KG1 (cell line): ENCODE data around the gene C20orf204.

Source experiments
- DNase-seq: peaks from one replicate; lab custom pipeline; 2025; lab: John Stamatoyannopoulos, UW

The C20orf204 gene

DNA sequence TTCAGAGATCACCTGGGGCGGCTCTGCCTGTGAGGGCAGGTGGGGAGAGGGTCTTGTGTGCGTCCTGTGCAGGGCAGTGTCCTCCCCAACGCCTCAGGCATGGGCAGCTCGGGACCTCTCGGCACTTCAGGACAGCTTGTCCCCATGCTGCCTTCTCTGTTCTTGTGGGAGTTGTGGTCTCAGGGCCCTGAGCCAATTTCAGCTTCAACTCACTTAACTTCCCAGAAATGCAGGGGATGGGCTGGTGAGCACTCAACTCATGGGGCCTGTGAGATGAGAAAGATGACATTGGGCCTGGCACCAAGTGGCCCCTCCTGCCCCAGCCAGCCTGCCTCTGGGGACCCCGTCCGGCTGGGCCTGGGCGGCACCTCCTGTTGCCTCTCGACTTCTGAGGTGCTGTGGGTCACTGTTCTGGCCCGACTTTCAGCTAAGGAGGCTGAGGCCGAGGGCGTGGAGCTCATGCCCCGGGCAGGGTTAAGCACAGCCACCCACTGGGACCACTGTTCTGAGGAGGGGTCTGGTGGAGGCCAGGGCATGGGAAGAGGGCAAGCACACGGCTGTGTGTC lies 36.6 kb downstream of the C20orf204 start:
- DNase-seq = no peak

GRCh38 chr20:64073476-64074183 lies 37.6 kb downstream of the C20orf204 start:
- DNase-seq = no peak

DNA sequence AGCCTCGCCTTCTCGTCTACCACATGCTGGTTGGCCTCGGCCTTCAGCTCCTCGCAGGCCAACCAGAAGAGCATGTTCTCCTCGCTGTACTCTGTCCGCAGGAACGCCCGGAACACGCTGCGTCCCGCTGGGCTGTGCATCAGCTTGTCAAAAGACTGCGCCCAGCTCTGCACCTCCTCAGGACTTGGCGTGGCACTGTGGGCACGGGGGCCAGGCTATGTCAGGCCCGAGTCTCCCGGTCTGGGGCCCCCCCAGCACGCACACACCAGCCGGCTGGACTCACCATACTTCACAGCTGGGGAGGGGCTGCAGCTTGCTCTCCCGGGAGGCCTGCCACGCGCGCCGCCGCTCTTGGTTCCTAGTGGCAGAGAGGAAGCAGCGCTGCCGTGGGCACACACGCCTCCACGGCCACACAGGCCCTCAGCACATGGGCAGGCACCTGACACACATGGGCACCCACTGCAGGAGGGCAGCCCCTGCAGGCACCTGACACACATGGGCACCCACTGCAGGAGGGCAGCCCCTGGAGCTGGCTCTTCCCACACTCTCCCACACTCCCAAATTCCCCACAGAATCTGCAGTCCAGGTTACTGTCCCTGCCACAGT lies 38.3 kb downstream of the C20orf204 start:
- no peak for DNase-seq

GRCh38 chr20:64074963-64075362 lies 39.0 kb downstream of the C20orf204 start:
- DNase-seq = no peak

- DNase-seq = no peak
Observed at GRCh38 chr20:64075556-64075955, 39.6 kb downstream of the C20orf204 start.

- no peak for DNase-seq
Observed at GRCh38 chr20:64076061-64076997, 40.3 kb downstream of the C20orf204 start.

DNA sequence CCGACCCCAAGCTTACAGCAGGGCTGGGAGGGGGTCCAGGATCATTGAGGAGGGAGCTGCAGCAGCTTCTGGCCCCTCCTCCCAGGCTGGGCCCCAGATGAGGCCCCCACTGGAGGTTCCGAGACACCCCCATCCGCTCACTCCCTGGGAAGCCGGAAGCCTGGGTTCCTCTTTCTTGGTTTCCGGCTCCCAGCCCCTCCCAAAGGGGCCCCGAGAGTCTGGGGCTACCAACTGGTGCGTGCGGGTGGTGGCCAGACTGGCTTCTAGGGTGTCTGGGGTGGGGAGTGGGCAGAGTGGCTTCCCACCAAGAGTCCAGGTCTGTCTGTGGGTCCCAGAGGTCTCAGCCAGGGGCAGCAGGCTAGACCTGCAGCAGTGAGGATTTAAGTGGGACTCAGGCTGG lies 41.1 kb downstream of the C20orf204 start:
- peak; percentile 78 for DNase-seq

DNA sequence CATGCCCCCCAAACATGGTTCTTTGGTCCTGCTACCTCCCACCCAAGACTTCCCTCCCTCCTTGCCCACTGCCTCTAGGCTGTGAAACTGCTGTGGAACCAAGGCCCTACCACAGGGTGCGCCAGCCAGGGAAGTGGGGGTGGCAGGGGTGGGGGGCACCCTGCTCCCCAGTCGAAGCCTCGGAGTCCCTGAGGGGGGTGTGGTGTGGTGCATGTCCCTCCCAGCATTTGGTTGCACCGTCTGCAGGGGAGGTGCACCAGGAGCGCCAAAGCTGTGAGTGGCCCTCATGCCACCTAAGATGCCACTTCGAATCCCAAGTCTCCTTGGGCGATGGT lies 41.5 kb downstream of the C20orf204 start:
- no peak for DNase-seq

DNA sequence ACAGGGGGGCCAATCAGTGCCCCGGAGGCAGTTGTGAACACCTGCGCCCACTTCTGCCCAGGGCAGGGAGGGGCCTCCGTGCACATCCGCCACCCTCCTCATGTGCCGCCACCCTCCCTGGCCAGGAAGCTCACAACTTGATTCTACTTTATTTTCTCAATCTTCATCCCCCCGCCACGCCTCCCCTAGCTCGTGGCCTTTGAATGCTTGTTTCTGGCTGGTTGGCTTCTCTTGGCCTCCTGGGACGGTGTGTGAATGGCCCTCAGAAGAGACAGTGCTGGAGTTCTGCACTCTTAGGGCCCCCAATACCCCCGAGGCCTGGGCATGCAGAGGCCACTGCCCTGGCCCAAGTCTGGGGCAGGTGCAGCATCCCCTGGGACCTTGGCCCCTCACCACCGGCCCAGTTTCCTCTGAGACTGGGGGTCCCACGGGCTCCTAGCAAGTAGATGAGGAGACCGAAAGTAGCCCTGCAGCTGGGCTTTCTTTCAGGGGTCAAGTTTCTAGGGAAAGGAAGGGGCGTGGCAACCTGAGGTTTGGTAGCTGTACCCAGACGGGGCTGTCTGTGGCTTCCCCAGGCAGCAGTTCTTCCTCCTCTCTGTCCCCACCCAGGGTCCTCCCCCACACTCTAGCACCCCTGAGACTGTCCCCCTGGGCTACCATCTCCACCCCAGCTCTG lies 42.0 kb downstream of the C20orf204 start:
- DNase-seq = peak; percentile 67

GRCh38 chr20:64078934-64079272 lies 42.9 kb downstream of the C20orf204 start:
- DNase-seq = no peak

DNA sequence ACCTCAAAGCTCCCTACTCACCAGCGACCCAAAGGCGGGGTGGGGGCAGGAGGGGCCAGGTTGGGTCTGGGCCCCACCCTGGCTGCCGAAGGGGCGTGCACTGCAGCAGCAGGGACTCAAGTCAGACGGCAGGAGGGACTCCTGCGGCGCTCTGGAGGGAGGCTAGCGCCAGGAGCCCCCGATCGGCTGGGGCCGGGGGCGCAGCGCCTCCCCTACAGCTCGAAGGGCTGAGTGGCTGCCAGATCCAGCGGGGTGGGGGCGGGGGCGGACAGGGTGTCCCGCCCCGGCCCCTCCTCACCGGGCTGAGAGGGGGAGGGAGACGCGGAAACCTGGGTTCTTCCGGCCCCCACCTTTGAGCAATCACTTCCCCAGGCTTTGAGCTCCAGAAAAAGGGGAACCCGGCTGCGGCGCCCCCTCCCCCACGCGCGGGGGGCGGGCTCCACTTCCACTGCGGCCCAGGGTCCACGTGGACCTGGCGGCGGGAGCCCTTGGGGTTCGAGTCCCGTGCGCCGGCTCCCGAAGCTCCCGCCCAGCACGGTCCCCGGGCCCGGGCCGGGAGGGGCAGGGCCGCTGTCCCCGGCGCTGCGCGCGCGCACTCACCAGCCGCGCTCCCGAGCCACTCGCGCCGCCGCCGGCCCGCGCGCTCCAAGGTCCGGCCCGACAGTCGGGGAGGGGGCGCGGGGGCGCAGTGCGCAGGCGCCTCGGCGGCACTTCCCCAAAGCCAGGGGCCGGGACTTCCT lies 43.5 kb downstream of the C20orf204 start, which contains the start of gene RGS19:
Gene RGS19, minus strand, starts transcription at position 246 of the 740 bp plus-strand sequence. CDS start 2,632 bp downstream, outside the sequence.
- peak; percentile 92 for DNase-seq

DNA sequence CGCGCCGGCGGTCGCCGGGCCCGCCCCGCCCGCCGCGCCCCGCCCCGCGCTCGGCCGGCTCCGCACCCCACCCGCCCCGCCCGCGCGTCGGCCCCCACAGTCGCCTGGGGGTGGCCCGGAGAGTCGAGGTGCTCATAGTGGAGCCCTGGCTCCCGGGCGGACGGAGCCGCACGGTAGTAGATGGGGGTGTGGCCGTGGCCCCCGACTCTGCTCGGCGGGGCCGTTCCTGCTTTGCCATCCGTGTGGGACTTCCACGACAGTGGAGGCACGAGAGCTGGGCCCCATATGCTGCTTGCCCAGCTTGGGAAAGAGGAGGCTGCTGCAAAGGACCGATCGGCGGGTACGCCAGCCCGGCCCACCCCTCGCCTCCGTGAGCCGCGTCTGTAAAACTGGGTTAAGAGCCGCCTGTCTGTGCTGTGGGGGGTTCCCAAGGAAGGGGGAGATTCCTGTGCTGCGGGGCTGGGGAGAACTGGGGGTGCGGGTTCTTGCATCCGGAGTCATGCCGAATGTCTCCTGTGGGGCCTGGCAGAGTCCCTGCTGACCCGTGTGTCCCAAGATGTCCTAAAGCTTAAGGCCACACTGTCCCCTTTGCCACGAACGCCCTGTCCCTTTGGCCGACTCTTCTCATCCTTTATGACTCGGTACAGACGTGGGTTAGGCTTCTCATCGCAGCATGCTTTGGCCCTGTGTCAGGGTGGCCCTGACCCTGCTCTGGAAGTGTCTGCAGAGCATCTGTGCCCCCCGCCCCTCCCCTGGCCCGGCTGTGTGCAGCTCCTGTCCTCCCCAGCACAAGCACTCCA lies 44.2 kb downstream of the C20orf204 start, which contains the start of gene OPRL1:
Gene OPRL1, plus strand, starts transcription at position 70 of the 800 bp plus-strand sequence. CDS start 12,639 bp downstream, outside the sequence.
- DNase-seq = no peak

DNA sequence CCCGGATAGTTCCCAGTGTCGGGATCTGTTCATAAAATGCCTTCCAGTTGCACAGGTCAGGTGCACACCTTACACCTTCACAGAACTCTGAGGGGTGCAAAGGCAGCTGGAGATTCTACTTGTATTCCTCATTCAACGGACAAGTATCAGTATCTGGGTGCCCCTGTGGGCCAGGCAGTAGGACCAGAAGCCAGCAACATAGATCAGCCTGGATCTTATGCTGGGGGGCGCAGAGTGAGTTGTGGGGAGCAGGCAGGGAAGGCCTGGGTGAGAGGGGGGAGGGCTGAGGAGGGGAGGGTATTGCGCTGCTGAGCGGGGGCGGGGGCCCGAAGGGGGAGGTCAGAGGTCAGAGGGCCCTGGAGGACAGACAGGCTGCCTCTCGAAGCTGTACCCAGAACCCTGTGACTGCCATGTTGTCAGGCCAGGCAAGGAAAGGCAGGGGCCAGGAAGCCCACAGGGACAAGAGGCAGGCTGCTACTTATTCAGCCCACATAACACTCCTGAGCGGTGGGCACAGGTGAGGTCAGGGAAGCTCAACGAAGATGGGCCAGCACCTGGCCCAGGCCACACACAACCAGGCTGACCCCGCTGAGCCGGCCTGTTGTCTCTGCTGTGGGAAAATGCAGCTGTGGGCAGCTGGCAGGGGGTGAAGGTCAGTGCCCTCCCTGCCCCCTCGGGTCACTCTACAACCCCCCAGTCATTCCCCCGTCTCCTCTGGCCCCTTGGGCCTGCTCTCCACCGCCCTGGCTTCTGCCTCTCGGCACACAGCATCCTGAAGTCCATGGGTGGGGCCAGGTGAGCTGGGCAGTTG lies 45.0 kb downstream of the C20orf204 start:
- DNase-seq = no peak

DNA sequence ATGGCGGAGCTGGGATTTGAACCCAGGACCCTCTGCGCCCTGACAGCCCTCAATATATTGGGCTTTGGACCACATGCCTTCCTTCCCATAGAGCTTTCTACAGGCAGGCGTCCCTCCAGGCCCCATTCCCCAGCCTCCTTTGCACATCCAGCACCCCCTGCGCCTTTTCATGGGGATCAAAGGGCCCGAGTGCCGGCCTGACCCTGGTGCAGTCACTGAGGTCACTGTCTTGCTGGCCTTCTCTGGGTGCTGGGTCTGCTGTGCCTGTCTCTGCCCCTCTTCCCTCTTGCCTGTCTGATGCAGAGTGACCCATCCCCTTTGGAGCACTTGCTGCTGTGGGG lies 45.6 kb downstream of the C20orf204 start:
- no peak for DNase-seq

DNA sequence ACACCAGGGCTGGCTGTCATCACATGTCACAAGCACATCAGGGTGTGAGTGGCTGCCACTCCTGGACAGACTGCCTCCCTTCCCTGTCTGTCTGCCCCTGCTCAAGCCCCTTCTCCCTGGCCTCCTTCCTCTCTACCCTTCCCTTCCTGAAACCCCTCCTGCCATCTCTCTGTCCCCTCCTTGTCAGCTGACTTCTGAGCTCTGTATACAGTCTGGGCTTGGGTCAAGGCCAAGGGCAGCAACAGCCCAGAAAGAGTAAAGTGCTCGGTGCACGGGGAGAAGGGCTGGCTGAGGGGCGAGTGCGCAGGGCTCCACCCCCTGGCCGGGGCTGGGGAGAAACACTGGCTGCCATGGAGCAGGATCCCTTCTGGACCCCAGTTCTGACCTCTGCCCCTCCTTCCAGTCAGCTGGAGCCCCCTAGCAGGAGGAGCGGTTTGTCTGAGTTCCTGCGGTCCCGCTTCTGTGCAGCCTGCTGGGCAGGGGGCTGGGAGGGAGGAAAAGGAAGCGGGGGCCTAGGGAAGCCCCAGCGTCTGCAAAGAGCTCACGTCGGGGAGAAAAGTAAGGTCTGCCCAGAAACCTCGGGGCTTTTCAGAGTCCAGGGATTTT lies 46.2 kb downstream of the C20orf204 start:
- no peak for DNase-seq

DNA sequence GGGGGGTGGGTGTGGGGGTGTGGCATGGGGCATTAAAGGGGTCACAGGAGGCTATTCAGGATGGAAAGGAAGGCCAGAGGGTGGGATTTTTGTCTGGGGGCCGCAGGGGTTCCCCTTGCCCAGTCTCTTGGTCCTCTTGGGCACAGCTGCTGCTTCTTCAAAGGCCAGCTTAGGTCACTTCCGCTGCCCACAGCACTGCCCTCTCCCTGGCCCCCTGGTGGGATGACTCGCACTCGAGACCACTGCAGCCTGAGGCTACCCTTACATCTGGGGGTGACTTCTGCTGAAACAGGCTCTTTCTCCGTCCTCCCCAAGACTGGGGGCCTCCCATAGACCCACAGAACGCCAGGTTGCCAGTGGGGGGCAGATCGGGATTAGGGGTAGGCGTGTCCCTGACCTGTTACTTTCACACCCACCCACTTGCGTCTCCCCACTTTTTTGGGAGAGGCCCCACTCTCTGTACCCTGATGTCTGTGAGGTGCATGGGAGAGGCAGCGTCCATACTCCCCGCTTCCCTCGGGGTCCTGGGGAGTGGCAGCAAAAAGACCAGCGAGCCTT lies 46.9 kb downstream of the C20orf204 start:
- DNase-seq = no peak

DNA sequence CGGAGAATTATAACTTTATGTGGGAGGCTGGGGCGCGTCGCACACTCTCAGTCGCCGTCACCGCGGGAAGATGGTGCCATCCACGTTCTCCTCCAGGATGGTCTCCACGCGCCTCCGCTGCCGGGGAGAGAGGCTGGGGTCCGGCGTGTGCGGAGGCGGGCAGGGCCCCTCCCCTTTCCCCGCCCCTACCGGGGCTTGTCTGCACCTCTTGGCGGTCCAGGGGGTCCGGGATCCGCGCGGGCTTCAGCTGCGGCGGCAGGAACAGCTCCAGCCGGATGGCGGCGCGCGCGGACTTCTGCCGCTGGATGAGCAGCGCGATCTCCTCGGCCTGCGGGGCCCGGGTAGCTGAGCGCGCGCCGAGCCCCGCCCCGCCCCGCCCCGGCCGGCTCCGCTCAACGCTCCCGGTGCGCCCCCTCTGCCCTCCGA lies 47.4 kb downstream of the C20orf204 start:
- DNase-seq = peak; percentile 71

DNA sequence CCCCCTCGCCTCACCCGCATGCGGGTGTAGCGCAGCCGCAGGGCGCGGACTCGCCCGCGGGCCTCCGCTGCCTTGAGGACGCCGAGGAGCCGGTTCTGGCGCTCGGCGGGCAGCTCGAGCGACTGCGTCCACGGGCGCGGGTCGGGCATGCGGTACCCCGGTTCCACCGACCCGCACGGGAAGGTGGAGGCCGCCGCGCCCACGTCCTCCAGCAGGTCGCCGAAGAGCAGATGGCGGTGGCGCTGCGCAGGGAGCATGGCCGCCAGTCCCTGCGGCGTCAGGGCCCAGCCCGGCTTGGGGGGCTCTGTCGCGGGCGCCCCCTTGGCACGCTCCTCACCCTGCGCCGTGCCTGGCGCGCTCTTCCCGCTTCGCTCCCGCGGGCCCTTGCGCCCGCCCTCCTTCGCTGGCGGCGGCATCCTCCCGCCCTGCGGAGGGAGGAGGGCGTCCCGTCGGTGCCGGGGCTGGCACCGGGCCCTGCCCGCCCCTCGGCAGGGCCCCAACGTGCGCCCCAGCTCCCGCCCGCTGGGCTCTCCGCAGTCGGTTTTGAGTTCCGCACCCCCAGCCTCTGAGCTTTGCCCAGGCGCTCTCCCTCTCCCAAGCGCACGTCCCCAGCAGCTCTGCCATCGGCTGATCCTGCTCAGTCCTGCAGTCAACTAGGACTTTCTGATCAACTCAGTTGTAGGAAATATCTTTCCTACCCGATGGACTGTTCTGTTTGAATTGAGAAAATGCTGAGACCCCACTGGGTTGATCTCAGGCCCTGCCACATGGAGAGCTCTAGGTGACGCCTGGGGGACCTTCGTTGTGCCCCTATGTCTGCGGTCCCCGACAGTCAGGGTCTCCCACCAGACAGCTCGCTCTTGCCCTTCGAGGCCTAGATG lies 48.1 kb downstream of the C20orf204 start, which contains the start of gene LKAAEAR1:
Gene LKAAEAR1, minus strand, starts transcription at position 595 of the 881 bp plus-strand sequence. Its CDS starts 179 bp downstream, at position 416.
- no peak for DNase-seq
